ENCODE measurements around the gene SGMS2. TPM values are rescaled to one million over a fixed set of nuclear protein-coding genes. Genes with fewer than 3 reads are reported as not detected.

Gene SGMS2
- under 1 TPM in 1 of 2 donors, not detected in 1; 0.32 TPM for total RNA-seq
- 0.08 to 0.12 reads per million in 2 donors for total RNA-seq

DNA sequence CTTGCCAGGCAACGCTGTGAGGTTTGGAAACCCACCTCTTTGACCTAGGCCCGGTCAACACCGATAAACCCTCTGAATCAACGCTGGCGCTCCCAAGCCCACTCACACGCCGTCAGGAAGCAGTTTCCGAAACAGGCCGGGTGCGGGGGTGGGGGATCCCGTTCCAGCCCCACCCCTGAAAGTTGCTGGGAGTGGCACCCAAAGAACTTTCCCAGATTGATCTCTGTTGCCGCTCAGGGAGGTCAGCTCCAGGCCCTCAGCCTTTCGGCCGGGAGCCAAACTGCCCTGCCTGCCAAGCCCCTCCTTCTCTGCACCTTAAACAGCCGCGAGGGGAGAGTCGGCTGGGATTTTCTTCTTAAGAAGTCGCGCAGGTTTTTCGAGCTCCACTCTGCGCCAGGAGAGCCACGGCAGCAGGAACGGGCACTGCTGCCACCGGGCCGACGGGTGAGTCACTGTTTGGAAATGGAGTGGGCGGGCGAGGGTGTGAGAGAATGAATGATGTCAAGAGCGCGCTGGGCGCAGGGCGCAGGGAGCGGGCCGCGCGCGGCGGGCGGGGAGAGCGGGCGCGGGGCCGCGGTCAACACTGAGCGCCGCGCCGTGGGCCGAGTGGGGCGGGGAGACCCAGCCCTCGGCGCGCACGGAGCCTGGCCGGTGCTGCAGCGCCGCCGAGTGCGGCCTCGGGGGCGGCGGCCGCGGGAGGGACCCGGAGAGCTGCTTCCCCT is at the start of gene SGMS2:
Gene SGMS2 (plus strand): TSS at position 583 of the 722 bp plus-strand sequence. CDS start 70,622 bp downstream, outside the sequence.
- peaks cover 5% of the 10 kb centered on the region for H3K36me3 Mint-ChIP-seq (ENCODE audit: low read depth)
- no peak within 1 kb of the TSS for H3K27ac Mint-ChIP-seq
- ATAC-seq (peak; percentile 57), DNase-seq (no peak)
- peaks cover 76% of the 10 kb centered on the region for H3K27me3 Mint-ChIP-seq
- peaks cover 9% of the 10 kb centered on the region for H3K4me1 Mint-ChIP-seq
- H3K4me3 Mint-ChIP-seq: peak within 1 kb of the TSS; percentile 91
- no peaks in the 10 kb centered on the region for H3K9me3 ChIP-seq (ENCODE audit: control insufficient read depth, low read length, poor library complexity, severe bottlenecking)

DNA sequence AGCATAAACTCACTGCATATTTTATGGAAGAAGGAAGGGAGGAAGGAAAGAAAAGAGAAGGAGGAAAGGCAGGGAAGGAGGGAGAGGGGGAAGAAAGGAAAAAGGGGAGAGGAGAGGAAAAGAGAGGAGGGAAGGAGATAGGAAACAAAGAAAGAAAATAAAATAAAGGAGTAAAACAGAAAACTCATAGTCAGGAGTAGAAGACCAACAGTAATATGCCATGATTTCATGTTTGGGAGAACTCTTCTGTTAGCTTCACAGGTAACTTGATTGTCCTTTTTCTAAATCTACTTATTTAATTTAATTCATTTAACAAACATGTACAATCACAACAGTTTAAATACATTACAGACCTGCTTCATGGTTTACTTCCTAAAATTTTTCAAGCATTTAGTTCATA is 46.8 kb upstream of the SGMS2 start:
- Mint-ChIP-seq H3K4me3 (no peak overlapping the region), H3K27me3 (peaks cover 15% of the 10 kb centered on the region), H3K27ac (no peak overlapping the region), H3K36me3 (ENCODE audit: low read depth) (no peaks in the 10 kb centered on the region), H3K4me1 (no peaks in the 10 kb centered on the region)
- no peak for ATAC-seq
- DNase-seq: no peak
- peaks cover 5% of the 10 kb centered on the region for H3K9me3 ChIP-seq (ENCODE audit: control insufficient read depth, low read length, poor library complexity, severe bottlenecking)

DNA sequence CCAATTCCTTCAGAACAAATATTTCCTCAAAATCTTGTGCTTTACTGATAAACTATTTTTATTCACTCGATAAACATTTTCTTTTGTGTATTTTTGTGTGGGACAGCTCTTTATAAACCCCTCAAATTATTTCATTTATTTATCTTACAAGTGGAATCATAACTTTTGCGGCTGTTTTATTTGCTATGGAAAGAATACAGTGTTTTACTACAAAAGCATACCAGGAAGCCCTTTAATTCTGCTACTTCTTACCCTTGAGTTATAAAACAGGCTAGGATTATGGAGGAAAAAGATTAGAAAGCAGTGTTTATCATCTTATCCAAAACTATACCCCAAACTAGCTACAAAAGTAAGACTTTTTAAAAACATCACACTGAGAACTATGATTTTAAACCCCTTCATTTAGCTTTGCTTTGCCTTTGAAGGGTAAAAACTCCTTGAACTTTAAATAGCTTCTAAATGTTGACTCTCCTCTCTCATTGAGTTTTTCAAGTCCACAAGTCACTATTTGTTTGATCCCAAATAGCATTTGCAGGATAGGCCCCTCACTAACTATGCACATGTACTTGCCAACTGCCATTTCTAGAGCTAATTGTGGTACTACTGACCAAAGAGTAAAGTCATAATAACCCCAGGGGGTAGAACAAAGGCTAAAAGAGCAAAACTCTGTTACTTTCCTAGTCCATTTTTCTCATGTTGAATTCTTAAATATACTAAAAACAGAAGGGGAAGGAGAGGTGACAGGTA is 45.8 kb upstream of the SGMS2 start:
- peaks cover 5% of the 10 kb centered on the region for H3K9me3 ChIP-seq (ENCODE audit: control insufficient read depth, low read length, poor library complexity, severe bottlenecking)
- Mint-ChIP-seq H3K27me3 (peaks cover 9% of the 10 kb centered on the region), H3K27ac (no peak overlapping the region), H3K4me1 (no peaks in the 10 kb centered on the region), H3K4me3 (no peak overlapping the region), H3K36me3 (ENCODE audit: low read depth) (no peaks in the 10 kb centered on the region)
- DNase-seq (no peak), ATAC-seq (no peak)

DNA sequence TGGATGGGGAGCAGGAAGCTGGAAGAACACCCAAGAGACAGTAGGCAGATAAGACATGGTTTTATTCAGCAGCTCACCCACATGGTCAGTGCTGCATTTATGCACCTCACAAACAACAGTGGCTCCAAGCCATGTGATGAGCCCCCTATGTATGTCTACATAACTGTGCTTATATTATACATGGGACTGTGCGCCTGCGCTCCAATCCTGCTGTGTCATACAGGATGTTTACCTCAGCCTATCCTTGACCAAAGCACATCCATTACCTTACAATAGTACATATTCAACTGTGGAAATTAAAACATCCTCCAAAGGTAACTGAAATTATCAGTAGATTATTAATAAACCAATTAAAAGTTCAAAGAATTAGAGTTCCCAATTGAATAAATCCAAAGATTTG is 44.1 kb upstream of the SGMS2 start:
- DNase-seq: no peak
- H3K36me3 Mint-ChIP-seq (ENCODE audit: low read depth): no peaks in the 10 kb centered on the region

DNA sequence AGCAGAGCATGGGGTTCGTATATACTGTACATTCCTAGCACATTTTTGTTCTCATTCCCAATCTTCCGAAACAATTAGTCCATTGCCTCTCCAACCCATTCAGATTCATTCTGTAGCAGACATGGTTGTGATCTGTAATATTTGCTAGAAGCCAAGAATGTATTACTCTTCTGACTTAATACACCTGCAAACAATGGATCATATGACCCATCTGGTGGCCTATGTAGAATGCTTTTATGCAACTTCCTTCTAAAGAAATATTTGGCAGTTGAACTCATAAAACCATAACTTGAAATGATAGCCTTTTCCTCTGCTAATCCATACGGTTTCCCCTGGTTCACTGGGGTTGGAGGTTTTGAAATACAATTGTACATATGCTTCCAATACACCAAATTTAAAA is 32.8 kb upstream of the SGMS2 start:
- no peaks in the 10 kb centered on the region for H3K9me3 ChIP-seq (ENCODE audit: control insufficient read depth, low read length, poor library complexity, severe bottlenecking)
- no peaks in the 10 kb centered on the region for H3K4me1 Mint-ChIP-seq
- peaks cover 37% of the 10 kb centered on the region for H3K27me3 Mint-ChIP-seq
- H3K4me3 Mint-ChIP-seq: no peak overlapping the region
- no peaks in the 10 kb centered on the region for H3K36me3 Mint-ChIP-seq (ENCODE audit: low read depth)
- no peak overlapping the region for H3K27ac Mint-ChIP-seq
- DNase-seq (no peak), ATAC-seq (no peak)

More for the DNA sequence above, 44.1 kb upstream of the SGMS2 start:
- H3K27ac Mint-ChIP-seq: no peak overlapping the region
- ATAC-seq: no peak
- H3K4me3 Mint-ChIP-seq: no peak overlapping the region
- no peaks in the 10 kb centered on the region for H3K4me1 Mint-ChIP-seq
- peaks cover 6% of the 10 kb centered on the region for H3K27me3 Mint-ChIP-seq
- H3K9me3 ChIP-seq (ENCODE audit: control insufficient read depth, low read length, poor library complexity, severe bottlenecking): peaks cover 5% of the 10 kb centered on the region

DNA sequence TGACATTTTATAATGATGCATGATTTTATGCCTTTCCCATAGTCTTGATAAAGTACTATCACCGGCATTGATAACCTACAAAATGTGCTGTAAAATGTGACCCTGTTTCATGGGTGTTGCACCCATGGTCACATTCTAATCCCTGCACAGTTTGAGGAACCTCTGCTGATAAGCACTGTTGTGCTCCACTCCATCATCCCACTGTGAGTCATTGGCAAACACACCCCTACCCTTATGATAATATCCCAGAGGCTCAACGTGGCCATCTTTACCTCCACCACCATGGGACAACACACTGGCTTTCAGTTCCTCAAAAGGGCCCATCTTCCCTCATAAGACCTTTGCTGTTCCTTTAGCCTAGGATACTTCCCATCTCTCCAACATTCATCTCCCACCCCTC is 32.0 kb upstream of the SGMS2 start:
- Mint-ChIP-seq H3K36me3 (ENCODE audit: low read depth) (no peaks in the 10 kb centered on the region), H3K27ac (no peak overlapping the region), H3K4me1 (no peaks in the 10 kb centered on the region), H3K27me3 (peaks cover 42% of the 10 kb centered on the region), H3K4me3 (no peak overlapping the region)
- H3K9me3 ChIP-seq (ENCODE audit: control insufficient read depth, low read length, poor library complexity, severe bottlenecking): no peaks in the 10 kb centered on the region
- no peak for DNase-seq
- ATAC-seq: no peak

DNA sequence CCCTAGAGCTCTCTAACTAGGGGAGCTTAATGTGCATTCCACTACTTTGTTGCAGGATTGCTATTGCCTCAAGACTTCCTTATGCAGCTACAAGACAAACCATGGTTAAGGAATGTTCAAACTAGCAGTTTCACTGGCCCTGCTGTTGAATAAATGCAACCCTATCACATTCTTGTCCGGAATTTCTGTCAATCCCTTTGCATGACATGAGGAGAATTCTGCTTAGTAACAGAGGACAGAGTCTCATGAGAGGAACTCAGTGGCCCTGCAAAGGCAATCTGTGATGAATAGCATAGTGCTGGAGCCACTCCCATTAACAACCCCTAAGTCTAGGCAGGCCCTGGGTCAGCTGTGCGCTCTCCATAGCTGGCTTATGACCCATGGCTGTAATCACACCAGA is 30.7 kb upstream of the SGMS2 start:
- Mint-ChIP-seq H3K4me1 (no peaks in the 10 kb centered on the region), H3K27ac (no peak overlapping the region), H3K36me3 (ENCODE audit: low read depth) (no peaks in the 10 kb centered on the region), H3K27me3 (peaks cover 50% of the 10 kb centered on the region), H3K4me3 (no peak overlapping the region)
- ATAC-seq: no peak
- H3K9me3 ChIP-seq (ENCODE audit: control insufficient read depth, low read length, poor library complexity, severe bottlenecking): no peaks in the 10 kb centered on the region
- no peak for DNase-seq

DNA sequence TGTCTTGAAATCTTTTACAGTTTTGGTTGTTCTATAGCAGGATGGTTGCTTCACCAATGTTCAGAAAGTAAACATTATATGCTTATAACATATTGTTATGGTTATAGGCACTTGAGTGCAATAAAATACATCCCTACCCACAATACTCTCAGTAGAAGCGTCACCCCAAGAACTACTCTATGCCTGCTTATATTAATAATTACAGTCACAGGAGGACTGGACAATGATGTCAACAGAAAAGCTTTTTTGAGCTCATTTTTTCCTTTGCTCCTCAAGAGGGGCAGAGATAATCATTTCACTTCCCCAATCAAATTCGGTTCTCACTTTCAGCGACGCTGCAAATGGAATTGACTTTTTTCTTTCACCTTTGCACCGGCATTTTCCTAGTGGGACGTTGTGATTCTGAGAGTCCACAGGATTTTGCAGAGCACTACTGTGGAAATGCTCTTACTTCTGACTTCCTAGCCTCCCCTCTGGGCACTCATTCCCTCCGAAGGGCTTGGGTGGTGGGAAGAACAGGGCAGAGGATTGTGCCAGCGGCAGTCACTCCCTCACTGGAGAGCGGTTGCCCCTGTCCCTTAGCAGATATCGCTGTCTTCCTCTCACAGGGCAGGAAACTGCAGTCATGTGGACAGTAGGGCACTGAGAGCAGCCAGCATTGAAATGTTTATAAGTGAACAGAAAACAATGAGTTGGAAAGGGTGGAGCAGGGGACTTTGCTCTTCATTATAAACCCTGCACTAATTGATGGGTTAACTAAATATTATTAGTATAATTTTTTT is 24.9 kb upstream of the SGMS2 start:
- peaks cover 64% of the 10 kb centered on the region for H3K27me3 Mint-ChIP-seq

DNA sequence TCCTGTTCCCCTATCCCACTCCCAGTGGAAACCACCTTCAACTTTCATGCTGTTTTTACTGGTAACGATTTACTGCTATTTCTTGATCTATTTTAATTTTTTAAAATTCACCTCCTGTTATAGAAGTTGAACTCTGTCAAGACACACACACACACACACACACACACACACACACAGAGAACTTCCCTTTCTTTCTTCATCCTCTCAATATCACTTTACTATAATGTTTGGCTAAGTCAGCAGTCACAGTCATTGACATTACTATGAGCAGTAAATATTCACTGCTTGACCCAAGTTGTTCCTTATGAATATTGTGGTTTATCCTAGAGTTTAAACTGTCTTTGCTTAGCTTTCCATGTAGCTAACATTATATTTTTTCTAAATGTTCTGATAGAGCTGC is 24.0 kb upstream of the SGMS2 start:
- H3K9me3 ChIP-seq (ENCODE audit: control insufficient read depth, low read length, poor library complexity, severe bottlenecking): no peaks in the 10 kb centered on the region
- no peak overlapping the region for H3K27ac Mint-ChIP-seq
- peaks cover 61% of the 10 kb centered on the region for H3K27me3 Mint-ChIP-seq
- H3K4me1 Mint-ChIP-seq: no peaks in the 10 kb centered on the region
- DNase-seq (no peak), ATAC-seq (no peak)
- H3K4me3 Mint-ChIP-seq: no peak overlapping the region
- H3K36me3 Mint-ChIP-seq (ENCODE audit: low read depth): no peaks in the 10 kb centered on the region

More for the DNA sequence above, 24.9 kb upstream of the SGMS2 start:
- ATAC-seq: no peak
- H3K9me3 ChIP-seq (ENCODE audit: control insufficient read depth, low read length, poor library complexity, severe bottlenecking): no peaks in the 10 kb centered on the region
- H3K4me3 Mint-ChIP-seq: no peak overlapping the region
- no peaks in the 10 kb centered on the region for H3K4me1 Mint-ChIP-seq
- no peak overlapping the region for H3K27ac Mint-ChIP-seq
- no peak for DNase-seq
- H3K36me3 Mint-ChIP-seq (ENCODE audit: low read depth): no peaks in the 10 kb centered on the region

DNA sequence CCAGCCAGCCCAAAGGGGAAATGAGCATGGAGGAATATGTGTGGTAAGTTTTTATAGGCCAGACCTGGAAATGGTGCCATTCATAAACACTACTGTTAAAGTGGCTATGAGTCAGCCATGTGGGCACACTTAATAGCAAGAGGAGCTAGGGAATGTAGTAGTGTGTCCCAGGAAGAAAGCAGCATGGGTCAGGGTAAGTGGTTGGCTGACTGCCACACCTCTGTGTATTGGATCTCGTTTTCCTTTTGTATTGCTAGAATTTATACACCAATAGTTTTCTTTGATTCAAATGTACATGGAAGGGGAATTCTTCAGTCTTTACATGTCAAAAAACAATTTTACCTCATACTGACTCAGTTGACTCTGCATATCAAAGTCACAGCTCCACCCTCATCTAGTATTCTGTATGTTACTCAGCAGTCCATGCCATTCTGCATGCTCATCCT is 22.9 kb upstream of the SGMS2 start:
- Mint-ChIP-seq H3K4me3 (no peak overlapping the region), H3K36me3 (ENCODE audit: low read depth) (no peaks in the 10 kb centered on the region), H3K4me1 (no peaks in the 10 kb centered on the region), H3K27ac (no peak overlapping the region), H3K27me3 (peaks cover 50% of the 10 kb centered on the region)
- H3K9me3 ChIP-seq (ENCODE audit: control insufficient read depth, low read length, poor library complexity, severe bottlenecking): no peaks in the 10 kb centered on the region
- ATAC-seq (no peak), DNase-seq (no peak)

DNA sequence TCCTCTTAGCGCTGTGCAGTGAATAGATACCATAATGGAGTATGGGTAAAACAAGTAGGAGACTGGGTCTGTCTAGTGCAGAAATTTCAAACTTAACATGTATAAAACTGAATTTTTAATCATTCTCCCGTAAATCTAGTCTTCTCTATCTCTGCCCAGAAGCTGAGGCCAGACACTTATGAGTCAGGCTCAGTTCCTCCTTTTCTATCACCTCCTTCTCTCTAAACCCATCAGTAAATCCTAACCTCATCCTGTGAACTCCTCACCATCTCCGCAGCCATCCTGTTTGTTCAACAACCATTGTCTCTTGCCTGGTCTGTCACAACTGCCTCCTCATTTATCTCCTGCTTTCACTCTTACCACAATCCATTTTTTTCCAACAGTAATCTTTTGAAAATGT is 19.8 kb upstream of the SGMS2 start:
- no peak overlapping the region for H3K4me3 Mint-ChIP-seq
- H3K4me1 Mint-ChIP-seq: no peaks in the 10 kb centered on the region
- H3K36me3 Mint-ChIP-seq (ENCODE audit: low read depth): no peaks in the 10 kb centered on the region
- ATAC-seq (no peak), DNase-seq (no peak)
- H3K9me3 ChIP-seq (ENCODE audit: control insufficient read depth, low read length, poor library complexity, severe bottlenecking): no peaks in the 10 kb centered on the region
- H3K27me3 Mint-ChIP-seq: peaks cover 60% of the 10 kb centered on the region
- no peak overlapping the region for H3K27ac Mint-ChIP-seq

DNA sequence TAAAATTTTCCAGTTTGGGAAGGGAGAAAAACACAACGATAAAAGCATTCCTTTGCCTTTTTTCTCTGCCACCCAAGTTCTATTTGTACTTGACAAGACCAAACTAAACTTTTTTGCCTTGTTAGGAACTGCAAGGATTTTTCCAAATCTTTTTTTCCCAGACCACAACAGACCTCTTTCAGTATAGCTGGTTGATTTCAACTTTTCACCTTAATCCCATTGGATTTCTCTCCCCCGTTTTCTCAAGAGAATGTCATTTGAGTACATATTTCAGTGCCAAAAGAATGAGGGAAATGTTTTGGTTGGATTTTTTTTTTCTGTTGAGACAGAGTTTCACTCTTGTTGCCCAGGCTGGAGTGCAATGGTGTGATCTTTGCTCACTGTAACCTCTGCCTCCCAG is 18.5 kb upstream of the SGMS2 start:
- H3K4me3 Mint-ChIP-seq: no peak overlapping the region
- DNase-seq (no peak), ATAC-seq (no peak)
- no peaks in the 10 kb centered on the region for H3K36me3 Mint-ChIP-seq (ENCODE audit: low read depth)
- no peaks in the 10 kb centered on the region for H3K9me3 ChIP-seq (ENCODE audit: control insufficient read depth, low read length, poor library complexity, severe bottlenecking)
- H3K4me1 Mint-ChIP-seq: no peaks in the 10 kb centered on the region
- H3K27ac Mint-ChIP-seq: no peak overlapping the region
- H3K27me3 Mint-ChIP-seq: peaks cover 61% of the 10 kb centered on the region

DNA sequence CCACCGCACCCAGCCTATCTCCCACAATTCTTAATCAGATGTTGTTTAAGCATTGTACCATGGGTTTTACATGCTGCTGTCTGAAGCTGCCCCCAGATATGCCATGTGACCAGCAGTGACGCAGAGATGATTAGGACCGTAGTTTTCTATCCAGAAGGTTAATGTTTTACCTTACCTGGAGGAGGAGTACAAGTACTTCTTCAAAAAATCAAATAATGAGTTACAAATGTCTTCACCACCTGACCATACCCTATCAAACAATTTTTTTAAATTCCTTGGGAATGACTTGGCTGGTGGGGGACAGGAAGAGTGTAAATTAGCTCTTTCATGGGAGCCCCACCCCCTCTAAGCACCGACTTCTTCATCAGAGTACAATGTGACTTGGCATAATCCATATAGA is 16.2 kb upstream of the SGMS2 start:
- H3K27ac Mint-ChIP-seq: no peak overlapping the region
- ATAC-seq: no peak
- peaks cover 57% of the 10 kb centered on the region for H3K27me3 Mint-ChIP-seq
- no peaks in the 10 kb centered on the region for H3K9me3 ChIP-seq (ENCODE audit: control insufficient read depth, low read length, poor library complexity, severe bottlenecking)
- no peak overlapping the region for H3K4me3 Mint-ChIP-seq
- no peak for DNase-seq
- no peaks in the 10 kb centered on the region for H3K4me1 Mint-ChIP-seq
- no peaks in the 10 kb centered on the region for H3K36me3 Mint-ChIP-seq (ENCODE audit: low read depth)
